COLO668 (cell line): ENCODE measurements around the gene RGS14.
A peak's percentile ranks its signal among the peaks of the same experiment; 100 is the strongest.
"Not testable (repeated sequence)": the region's sequence is repeated elsewhere in the genome, so short reads cannot be mapped to it uniquely, and the experiment has no call there.

Experiments
- DNase-seq: peaks from one replicate; lab custom pipeline; 2025; ENCODE audit not compliant: unreplicated experiment; lab: John Stamatoyannopoulos, UW

Gene RGS14

DNA sequence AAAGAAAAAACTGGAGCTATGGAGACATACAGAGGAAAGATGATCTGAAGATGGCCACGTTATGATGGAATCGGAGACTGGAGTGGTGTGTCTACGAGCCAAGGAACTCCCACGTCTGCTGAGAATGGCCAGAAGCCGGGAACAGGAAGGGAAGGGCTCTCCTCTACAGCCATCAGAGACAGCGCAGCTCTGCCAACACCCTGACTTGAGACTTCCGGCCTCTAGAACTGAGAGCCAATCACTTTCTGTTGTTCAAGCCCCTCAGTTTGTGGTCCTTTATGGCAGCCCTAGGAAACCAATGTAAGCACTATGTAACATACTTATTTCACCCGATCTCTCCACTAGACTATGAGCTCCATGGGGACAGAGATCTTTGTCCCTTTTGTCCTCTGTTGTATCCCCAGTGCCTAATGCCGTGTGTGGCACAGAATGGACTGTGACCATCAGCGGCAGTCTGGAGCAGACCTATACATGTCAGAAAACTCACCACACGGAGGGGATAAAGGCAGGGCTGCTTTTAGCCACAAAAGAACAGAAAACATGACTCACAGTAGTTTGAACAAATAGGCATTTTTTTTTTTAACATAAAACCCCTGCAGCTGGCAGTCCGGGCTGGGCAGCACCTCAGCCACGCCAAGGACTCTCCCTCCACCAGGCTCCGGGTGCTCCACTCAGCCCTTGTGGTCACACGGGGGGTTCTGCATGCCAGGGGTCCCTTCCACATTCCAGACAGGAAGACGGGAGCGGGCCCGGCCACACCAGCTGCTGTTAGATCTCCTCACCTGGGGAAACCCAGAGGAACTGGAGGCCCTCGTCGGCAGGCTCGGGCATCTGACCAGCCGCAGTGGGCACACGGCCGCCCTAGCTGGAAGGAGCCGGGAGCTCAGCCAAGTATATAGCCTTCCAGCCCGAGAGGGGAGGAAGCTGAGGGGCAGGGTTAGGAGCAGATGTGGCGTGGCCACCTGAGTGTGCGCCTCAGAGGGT lies 29.9 kb upstream of the RGS14 start:
- no peak for DNase-seq

- DNase-seq = no peak
Observed at GRCh38 chr5:177328545-177329231, 29.0 kb upstream of the RGS14 start.

DNA sequence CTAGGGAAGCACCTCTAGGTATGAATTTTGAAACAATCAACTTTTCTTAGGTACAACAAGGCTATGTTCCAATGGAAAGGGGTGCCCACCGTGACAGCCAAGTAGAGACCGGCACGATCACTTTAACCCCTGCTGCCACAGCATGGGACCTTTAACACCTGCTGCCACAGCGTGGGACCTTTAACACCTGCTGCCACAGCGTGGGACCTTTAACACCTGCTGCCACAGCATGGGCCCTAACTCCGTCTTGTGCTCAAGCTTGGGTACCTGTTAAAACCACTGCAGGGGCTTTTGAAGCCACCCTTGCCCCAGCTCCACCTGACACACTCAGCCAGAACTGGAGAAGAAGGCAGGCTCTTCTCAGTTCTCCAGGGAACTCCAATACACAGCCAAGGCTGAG lies 27.8 kb upstream of the RGS14 start:
- no peak for DNase-seq

GRCh38 chr5:177330991-177331842 lies 26.5 kb upstream of the RGS14 start:
- DNase-seq = no peak

GRCh38 chr5:177332031-177332895 lies 25.5 kb upstream of the RGS14 start:
- DNase-seq = no peak

DNA sequence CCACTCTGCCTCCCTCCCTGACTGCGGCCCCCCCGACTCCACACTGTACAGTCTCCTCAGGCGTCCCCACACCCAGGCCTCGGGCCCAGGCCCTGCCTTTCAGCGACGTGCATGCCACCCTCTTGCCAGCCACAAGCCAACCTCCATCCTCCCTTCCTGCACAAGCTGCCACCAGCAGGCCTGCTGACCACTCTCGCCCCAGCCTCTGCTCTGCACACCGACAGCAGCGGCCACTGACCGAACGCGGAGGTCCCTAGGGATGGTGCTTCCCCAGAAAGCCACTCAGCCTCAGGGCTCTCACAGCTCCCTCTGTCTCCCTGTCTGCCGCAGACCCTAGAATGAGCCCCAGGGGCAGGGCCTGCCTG lies 24.8 kb upstream of the RGS14 start:
- no peak for DNase-seq

DNA sequence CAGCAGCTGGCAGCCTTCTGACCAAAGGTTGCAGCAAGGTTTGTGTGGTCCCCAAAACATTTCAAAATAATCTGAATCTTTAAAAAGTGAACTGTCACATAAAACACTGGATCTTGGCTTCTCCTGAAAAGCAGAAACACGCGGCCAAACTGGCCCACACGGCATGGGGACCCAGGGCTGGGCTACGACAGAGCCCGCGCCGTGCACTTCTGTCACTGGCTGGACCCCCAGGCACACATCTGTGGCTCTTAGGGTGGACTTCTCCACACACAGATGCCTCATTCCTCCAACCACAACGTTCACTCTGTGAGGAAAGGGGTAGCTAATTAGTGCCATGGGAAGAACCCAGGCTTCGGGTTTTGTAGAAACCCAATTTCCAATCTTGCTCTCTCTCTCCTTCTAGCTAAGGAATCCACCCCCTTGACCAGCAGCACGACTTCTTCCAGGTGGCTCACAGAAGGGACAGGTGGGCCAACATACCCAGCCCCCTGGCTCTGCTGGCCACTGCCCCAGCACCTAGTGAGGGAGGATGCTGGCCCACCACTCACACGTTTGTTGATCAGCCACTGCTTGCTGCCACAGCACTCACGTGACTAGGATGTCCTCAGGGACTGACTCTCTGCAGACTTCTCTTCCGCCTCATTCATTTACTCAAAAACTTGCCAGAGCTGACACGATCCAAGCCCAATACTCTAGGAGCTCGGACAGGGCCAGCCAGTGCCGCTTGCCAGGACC lies 24.1 kb upstream of the RGS14 start:
- DNase-seq = no peak

GRCh38 chr5:177334155-177334551 lies 23.6 kb upstream of the RGS14 start:
- DNase-seq = no peak

GRCh38 chr5:177334781-177335700 lies 22.7 kb upstream of the RGS14 start:
- no peak for DNase-seq

GRCh38 chr5:177335701-177336065 lies 22.0 kb upstream of the RGS14 start:
- DNase-seq = no peak

- peak; percentile 21 for DNase-seq
Observed at GRCh38 chr5:177336112-177336511, 21.6 kb upstream of the RGS14 start.

DNA sequence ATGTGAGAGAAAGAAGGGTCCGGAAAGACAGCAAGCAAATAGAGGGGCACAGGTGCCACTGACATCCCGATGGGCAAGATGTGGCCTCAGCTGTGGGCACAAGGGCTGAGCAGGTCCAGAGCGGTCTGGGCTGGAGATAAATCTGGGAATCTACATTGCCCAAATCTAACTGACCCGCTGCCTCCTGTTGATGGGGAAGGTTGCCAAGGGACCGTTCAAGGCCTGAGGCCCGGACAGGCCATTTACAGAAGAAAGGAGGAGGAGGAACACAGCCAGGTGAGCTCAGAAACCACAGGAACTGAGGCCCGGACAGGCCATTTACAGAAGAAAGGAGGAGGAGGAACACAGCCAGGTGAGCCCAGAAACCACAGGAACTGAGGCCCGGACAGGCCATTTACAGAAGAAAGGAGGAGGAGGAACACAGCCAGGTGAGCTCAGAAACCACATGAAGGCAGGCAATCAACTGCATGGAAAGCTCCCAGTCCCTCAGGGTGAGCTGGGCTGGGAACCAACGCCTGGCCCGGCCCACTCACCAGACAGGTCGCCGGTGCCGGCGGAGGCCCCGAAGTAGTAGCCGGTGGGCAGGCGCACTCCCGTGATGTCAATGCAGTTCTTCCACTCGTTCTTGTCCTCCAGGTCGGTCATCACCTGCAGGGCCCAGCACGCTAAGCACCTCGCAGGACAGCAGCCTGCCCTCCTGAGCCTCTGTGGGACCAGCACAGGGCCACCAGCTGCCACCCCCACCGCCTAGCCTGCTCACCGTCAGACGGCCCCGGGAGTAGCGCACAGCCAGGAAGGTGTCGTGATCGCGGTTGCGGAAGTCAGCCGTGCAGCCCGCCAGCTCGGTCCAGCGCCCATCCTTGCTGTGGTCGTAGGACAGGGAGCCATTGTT lies 20.9 kb upstream of the RGS14 start:
- DNase-seq = no peak

- DNase-seq = no peak
Observed at GRCh38 chr5:177338251-177339106, 19.2 kb upstream of the RGS14 start.

- DNase-seq = peak; percentile 4
Observed at GRCh38 chr5:177339107-177339638, 18.6 kb upstream of the RGS14 start.

DNA sequence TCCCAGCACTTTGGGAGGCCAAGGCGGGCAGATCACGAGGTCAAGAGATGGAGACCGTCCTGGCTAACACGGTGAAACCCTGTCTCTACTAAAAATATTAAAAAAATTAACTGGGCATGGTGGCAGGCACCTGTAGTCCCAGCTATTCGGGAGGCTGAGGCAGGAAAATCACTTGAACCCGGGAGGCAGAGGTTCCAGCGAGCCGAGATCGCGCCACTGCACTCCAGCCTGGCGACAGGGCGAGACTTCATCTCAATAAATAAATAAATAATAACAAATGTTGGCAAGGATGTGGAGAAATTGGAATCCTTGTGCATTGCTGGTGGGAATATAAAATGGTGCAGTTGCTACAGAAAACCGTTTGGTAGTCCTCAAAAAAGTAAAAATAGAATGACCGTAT lies 14.7 kb upstream of the RGS14 start:
- not testable (repeated sequence) for DNase-seq

DNA sequence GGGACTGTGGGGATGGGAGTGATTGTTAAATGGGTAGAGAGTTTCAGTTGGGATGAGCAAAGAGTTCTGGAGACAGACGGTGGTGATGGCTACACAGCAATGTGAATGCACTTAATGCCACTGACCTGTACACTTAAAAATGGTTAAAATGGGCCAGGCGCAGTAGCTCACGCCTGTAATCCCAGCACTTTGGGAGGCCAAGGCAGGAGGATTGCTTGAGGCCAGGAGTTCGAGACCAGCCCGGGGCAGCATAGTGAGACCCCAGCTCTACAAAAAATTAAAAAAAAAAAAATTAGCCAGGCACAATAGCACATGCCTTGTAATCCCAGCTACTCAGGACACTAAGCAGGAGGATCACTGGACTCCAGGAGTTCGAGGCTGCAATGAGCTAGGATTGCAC lies 13.9 kb upstream of the RGS14 start:
- DNase-seq = no peak

- no peak for DNase-seq
Observed at GRCh38 chr5:177344891-177345290, 12.8 kb upstream of the RGS14 start.
